PFSK-1 (cell line): ENCODE measurements around the gene SLC43A3.

ENCODE experiments used
- FOXP2 ChIP-seq: optimal IDR thresholded peaks from 2 replicates; pipeline ENCODE3; 2011; ENCODE audit warnings: borderline replicate concordance, control low read depth, inconsistent platforms; ENCODE audit not compliant: insufficient read depth; ENCODE audit errors: extremely low read length, extremely low read depth
- POLR2AphosphoS5 ChIP-seq: IDR thresholded peaks from 2 replicates; pipeline ENCODE4 v1.6.1; 2012; ENCODE audit warnings: low read depth, mild to moderate bottlenecking, control low read depth, low read length, moderate library complexity
- SIN3A ChIP-seq: IDR thresholded peaks from 2 replicates; pipeline ENCODE4 v1.6.1; 2012; ENCODE audit warnings: mild to moderate bottlenecking, low read length, moderate library complexity, borderline replicate concordance; ENCODE audit not compliant: insufficient read depth
- TAF1 ChIP-seq: IDR thresholded peaks from 2 replicates; pipeline ENCODE4 v1.6.1; 2012; ENCODE audit warnings: low read length, control low read depth, borderline replicate concordance; ENCODE audit not compliant: insufficient read depth
- TF ChIP-seq, protein P1 (sequence below), 2 experiments: IDR thresholded peaks; 2 replicates each; pipeline versions ENCODE4 v1.6.1 to v1.8.0; 2011 to 2012; ENCODE audit warnings: low read depth in 2 of 2, low read length in 2 of 2, control low read depth in 1 of 2, inconsistent platforms in 1 of 2, mild to moderate bottlenecking in 1 of 2, moderate library complexity in 1 of 2; ENCODE audit not compliant: insufficient read depth in 1 of 2

GRCh38 chr11:57363131-57364080 lies 63.5 kb downstream of the SLC43A3 start:
- TF ChIP-seq POLR2AphosphoS5 (no peak), FOXP2 (no peak), SIN3A (no peak), TAF1 (no peak)
- TF ChIP-seq, protein P1, sequence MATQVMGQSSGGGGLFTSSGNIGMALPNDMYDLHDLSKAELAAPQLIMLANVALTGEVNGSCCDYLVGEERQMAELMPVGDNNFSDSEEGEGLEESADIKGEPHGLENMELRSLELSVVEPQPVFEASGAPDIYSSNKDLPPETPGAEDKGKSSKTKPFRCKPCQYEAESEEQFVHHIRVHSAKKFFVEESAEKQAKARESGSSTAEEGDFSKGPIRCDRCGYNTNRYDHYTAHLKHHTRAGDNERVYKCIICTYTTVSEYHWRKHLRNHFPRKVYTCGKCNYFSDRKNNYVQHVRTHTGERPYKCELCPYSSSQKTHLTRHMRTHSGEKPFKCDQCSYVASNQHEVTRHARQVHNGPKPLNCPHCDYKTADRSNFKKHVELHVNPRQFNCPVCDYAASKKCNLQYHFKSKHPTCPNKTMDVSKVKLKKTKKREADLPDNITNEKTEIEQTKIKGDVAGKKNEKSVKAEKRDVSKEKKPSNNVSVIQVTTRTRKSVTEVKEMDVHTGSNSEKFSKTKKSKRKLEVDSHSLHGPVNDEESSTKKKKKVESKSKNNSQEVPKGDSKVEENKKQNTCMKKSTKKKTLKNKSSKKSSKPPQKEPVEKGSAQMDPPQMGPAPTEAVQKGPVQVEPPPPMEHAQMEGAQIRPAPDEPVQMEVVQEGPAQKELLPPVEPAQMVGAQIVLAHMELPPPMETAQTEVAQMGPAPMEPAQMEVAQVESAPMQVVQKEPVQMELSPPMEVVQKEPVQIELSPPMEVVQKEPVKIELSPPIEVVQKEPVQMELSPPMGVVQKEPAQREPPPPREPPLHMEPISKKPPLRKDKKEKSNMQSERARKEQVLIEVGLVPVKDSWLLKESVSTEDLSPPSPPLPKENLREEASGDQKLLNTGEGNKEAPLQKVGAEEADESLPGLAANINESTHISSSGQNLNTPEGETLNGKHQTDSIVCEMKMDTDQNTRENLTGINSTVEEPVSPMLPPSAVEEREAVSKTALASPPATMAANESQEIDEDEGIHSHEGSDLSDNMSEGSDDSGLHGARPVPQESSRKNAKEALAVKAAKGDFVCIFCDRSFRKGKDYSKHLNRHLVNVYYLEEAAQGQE (IDR thresholded peaks at IDR 0.05; ENCODE audit: insufficient read depth in 1 of 2, low read depth in 2 of 2, low read length in 2 of 2): no peak
